Mammary epithelial cell (primary cell): ENCODE data around the gene TMEM14A.

ENCODE experiments used
- EZH2 ChIP-seq: IDR thresholded peaks from 2 replicates; pipeline ENCODE4 v1.6.1; 2012; ENCODE audit warnings: low read length, inconsistent platforms, borderline replicate concordance
- TF ChIP-seq, protein P1 (sequence below), 2 donors: IDR thresholded peaks in 1 of 2; conservative IDR thresholded peaks in 1 of 2; 2 replicates each; pipeline ENCODE4 v1.5.1; 2011 to 2012; ENCODE audit warnings: inconsistent platforms in 2 of 2, low read length in 2 of 2, mild to moderate bottlenecking in 2 of 2, control low read depth in 1 of 2, low read depth in 1 of 2; ENCODE audit not compliant: insufficient read depth in 1 of 2; ENCODE audit errors: extremely low read depth in 1 of 2

DNA sequence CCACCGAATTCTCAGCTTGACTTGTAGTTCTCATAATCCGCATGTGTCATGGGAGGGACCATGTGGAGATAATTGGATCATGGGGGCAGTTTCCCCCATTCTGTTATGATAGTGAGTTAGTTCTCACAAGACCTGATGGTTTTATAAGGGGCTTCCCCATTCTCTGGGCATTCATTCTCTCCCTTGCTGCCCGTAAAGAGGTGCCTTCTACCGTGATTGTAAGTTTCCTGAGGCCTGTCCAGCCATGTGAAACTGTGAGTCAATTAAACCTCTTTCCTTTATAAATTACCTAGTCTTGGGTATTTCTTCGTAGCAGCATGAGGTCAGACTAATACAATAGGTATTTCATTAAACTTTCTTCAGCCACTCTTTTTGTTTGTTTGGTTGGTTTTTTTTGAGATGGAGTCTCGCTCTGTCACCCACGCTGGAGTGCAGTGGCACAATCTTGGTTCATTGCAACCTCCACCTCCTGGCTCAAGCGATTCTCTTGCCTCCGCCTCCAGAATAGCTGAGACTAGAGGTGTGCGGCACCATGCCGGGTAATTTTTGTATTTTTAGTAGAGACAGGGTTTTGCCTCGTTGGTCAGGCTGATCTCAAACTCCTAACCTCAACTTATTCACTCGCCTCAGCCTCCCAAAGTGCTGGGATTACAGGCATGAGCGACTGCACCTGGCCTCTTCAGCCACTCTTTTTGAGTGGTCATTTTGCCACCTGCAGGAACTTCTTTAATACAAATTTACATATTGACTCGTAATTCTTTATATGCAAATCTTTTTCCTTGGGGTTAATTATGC is 56.0 kb downstream of the TMEM14A start:
- TF ChIP-seq, protein P1, sequence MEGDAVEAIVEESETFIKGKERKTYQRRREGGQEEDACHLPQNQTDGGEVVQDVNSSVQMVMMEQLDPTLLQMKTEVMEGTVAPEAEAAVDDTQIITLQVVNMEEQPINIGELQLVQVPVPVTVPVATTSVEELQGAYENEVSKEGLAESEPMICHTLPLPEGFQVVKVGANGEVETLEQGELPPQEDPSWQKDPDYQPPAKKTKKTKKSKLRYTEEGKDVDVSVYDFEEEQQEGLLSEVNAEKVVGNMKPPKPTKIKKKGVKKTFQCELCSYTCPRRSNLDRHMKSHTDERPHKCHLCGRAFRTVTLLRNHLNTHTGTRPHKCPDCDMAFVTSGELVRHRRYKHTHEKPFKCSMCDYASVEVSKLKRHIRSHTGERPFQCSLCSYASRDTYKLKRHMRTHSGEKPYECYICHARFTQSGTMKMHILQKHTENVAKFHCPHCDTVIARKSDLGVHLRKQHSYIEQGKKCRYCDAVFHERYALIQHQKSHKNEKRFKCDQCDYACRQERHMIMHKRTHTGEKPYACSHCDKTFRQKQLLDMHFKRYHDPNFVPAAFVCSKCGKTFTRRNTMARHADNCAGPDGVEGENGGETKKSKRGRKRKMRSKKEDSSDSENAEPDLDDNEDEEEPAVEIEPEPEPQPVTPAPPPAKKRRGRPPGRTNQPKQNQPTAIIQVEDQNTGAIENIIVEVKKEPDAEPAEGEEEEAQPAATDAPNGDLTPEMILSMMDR (conservative IDR thresholded peaks at IDR 0.05 in 1 of 2, IDR thresholded peaks at IDR 0.05 in 1 of 2; ENCODE audit: extremely low read depth in 1 of 2, insufficient read depth in 1 of 2, low read depth in 1 of 2, low read length in 2 of 2) = no peak
- no peak for TF ChIP-seq EZH2
